H1 (cell line): Measurements from ENCODE around the gene LBHD1. TPM values are rescaled to one million over a fixed set of nuclear protein-coding genes. Genes with fewer than 3 reads are reported as not detected.

ENCODE experiments used
- CEBPB ChIP-seq: IDR thresholded peaks from 2 replicates; pipeline ENCODE4 v1.6.1; 2012; ENCODE audit warnings: low read depth, low read length
- CHD2 ChIP-seq: IDR thresholded peaks from 2 replicates; pipeline ENCODE4 v1.6.1; 2012; ENCODE audit warnings: low read length, improper control_type of control experiment
- CHD7 ChIP-seq: fragments of 300-600 bp; sonication (generic); IDR thresholded peaks from 2 replicates; pipeline ENCODE4 v1.7.1; 2012; ENCODE audit warnings: low read length, moderate library complexity, mild to moderate bottlenecking, inconsistent platforms; ENCODE audit not compliant: insufficient replicate concordance
- CTBP2 ChIP-seq: IDR thresholded peaks from 2 replicates; pipeline ENCODE4 v1.7.0; 2011; ENCODE audit warnings: borderline replicate concordance, mild to moderate bottlenecking, moderate library complexity, mixed read lengths, low read length; ENCODE audit not compliant: insufficient read depth, insufficient read length
- POU5F1 ChIP-seq: IDR thresholded peaks from 2 replicates; pipeline ENCODE4 v1.6.1; 2011; ENCODE audit warnings: low read depth, mild to moderate bottlenecking, low read length, moderate library complexity
- polyA plus RNA-seq, 7 experiments: library from polyadenylated mRNA; depleted of rRNA in 3 of 7; stranded (reverse) in 5 of 7; unstranded in 2 of 7; fragments of >200 nt in 5 of 7; fragments of 200-250 nt in 2 of 7; gene quantifications; 1 replicate in 5 of 7; 2 replicates in 1 of 7; 4 replicates in 1 of 7; pipeline versions ENCODE4 v1.2.1 to v1.2.3, GENCODE V29; 2011 to 2013; ENCODE audit warnings: missing spikeins in 2 of 7, mixed read lengths in 2 of 7
- total RNA-seq: library from RNA; stranded (reverse); fragmentation: NEBNext Ultra II Directional; extraction: Animal tissue kit (Norgen Biotek cat#: 25700); gene quantifications from 2 replicates; pipeline ENCODE4 v1.2.1, GENCODE V29; 2021

The LBHD1 gene
- total and polyA plus RNA-seq, 2 of the 8 experiments (the other 6 are each of a cell fraction or from before 2014, with no cell fraction given): 2.3 to 5.2 TPM

- TF ChIP-seq POU5F1 (no peak), CHD7 (no peak), CTBP2 (no peak), CHD2 (no peak), CEBPB (no peak)
Measured at GRCh38 chr11:62648967-62649364, 23.1 kb downstream of the LBHD1 start (continued).
